GM12878 (cell line): ENCODE data around the gene SELENOK. TPM values are rescaled to one million over a fixed set of nuclear protein-coding genes. Genes with fewer than 3 reads are reported as not detected.

Experiments
- ATF7 ChIP-seq: fragments of 450-650 bp; IDR thresholded peaks from 2 replicates; pipeline ENCODE4 v1.6.1; 2016; ENCODE audit warnings: low read depth, mild to moderate bottlenecking
- BACH1 ChIP-seq: fragments of 450-650 bp; IDR thresholded peaks from 2 replicates; pipeline ENCODE4 v1.6.1; 2017; ENCODE audit warnings: mild to moderate bottlenecking, borderline replicate concordance
- BMI1 ChIP-seq: fragments of 450-650 bp; IDR thresholded peaks from 2 replicates; pipeline ENCODE4 v1.6.1; 2016; ENCODE audit warnings: mild to moderate bottlenecking, moderate library complexity, borderline replicate concordance
- BRCA1 ChIP-seq: IDR thresholded peaks from 2 replicates; pipeline ENCODE4 v1.6.1; 2011; ENCODE audit warnings: low read depth, low read length, improper control_type of control experiment
- ELK1 ChIP-seq: IDR thresholded peaks from 2 replicates; pipeline ENCODE4 v1.6.1; 2012; ENCODE audit warnings: low read depth, low read length, improper control_type of control experiment
- GABPA ChIP-seq: IDR thresholded peaks from 2 replicates; pipeline ENCODE4 v1.6.1; 2014; ENCODE audit warnings: antibody characterized with exemption, low read depth, mild to moderate bottlenecking, inconsistent platforms
- MXI1 ChIP-seq: fragments of 150-350 bp; IDR thresholded peaks from 2 replicates; pipeline ENCODE4 v1.6.1; 2011; ENCODE audit warnings: low read depth, mild to moderate bottlenecking, inconsistent platforms, low read length, improper control_type of control experiment
- NR2C2 ChIP-seq: IDR thresholded peaks from 2 replicates; pipeline ENCODE4 v1.6.1; 2011; ENCODE audit warnings: borderline replicate concordance, low read depth; ENCODE audit not compliant: control insufficient read depth, insufficient read length
- PML ChIP-seq: IDR thresholded peaks from 2 replicates; pipeline ENCODE4 v1.6.1; 2012; ENCODE audit warnings: low read length, inconsistent platforms
- POU2F2 ChIP-seq: IDR thresholded peaks from 3 replicates; pipeline ENCODE4 v1.6.1; 2011; ENCODE audit warnings: low read depth, mild to moderate bottlenecking, low read length, borderline replicate concordance
- RELA ChIP-seq: fragments of 450-650 bp; IDR thresholded peaks from 2 replicates; pipeline ENCODE4 v1.8.0; 2014; ENCODE audit warnings: borderline replicate concordance; ENCODE audit not compliant: partially characterized antibody
- RUNX3 ChIP-seq: IDR thresholded peaks from 2 replicates; pipeline ENCODE4 v1.6.1; 2012; ENCODE audit warnings: low read length, inconsistent platforms
- SMAD5 ChIP-seq: IDR thresholded peaks from 2 replicates; pipeline ENCODE4 v1.6.1; 2016; ENCODE audit warnings: antibody characterized with exemption, low read depth
- SMC3 ChIP-seq: IDR thresholded peaks from 2 replicates; pipeline ENCODE4 v1.6.1; 2011; ENCODE audit warnings: low read length, improper control_type of control experiment, borderline replicate concordance
- SRF ChIP-seq, 2 experiments: IDR thresholded peaks; 2 replicates each; pipeline ENCODE4 v1.6.1; 2011; ENCODE audit warnings: low read depth in 2 of 2, low read length in 2 of 2, mild to moderate bottlenecking in 1 of 2, moderate library complexity in 1 of 2
- SUZ12 ChIP-seq: fragments of 200-600 bp; sonication (generic); IDR thresholded peaks from one replicate; pipeline ENCODE4 v1.6.1; 2018; ENCODE audit warnings: antibody characterized with exemption, mild to moderate bottlenecking; ENCODE audit not compliant: unreplicated experiment
- TCF12 ChIP-seq: IDR thresholded peaks from 2 replicates; pipeline ENCODE4 v1.6.1; 2011; ENCODE audit warnings: low read depth, mild to moderate bottlenecking, low read length
- ZNF622 ChIP-seq: fragments of 450-650 bp; IDR thresholded peaks from 2 replicates; pipeline ENCODE4 v1.6.1; 2017; ENCODE audit warnings: mild to moderate bottlenecking, inconsistent platforms
- polyA plus RNA-seq, 11 experiments: library from polyadenylated mRNA; depleted of rRNA in 4 of 11; unstranded in 6 of 11; stranded (reverse) in 5 of 11; fragments of >200 nt; fragmentation: Nextera tagmentation in 4 of 11; fragmentation: Illumina TruSeq in 1 of 11; extraction: Ambion mirVana in 4 of 11; extraction: Trizol in 1 of 11; gene quantifications; 1 replicate in 1 of 11; 2 replicates in 10 of 11; pipeline versions ENCODE4 v1.2.1 to v1.2.3, GENCODE V29; 2011 to 2016; ENCODE audit warnings: inconsistent platforms in 2 of 11, missing spikeins in 2 of 11, low read depth in 1 of 11
- total RNA-seq, 4 experiments: library from RNA; depleted of rRNA in 3 of 4; stranded (reverse); fragments of >200 nt in 3 of 4; fragmentation: Illumina TruSeq in 1 of 4; extraction: Trizol in 1 of 4; gene quantifications; 2 replicates each; pipeline versions ENCODE4 v1.2.1 to v1.2.3, GENCODE V29; 2013 to 2021
- TF ChIP-seq, protein P1 (sequence below): IDR thresholded peaks from 2 replicates; pipeline ENCODE4 v1.6.1; 2011; ENCODE audit warnings: borderline replicate concordance, low read depth, mild to moderate bottlenecking, moderate library complexity, mixed read lengths, low read length; ENCODE audit not compliant: insufficient read depth; ENCODE audit errors: extremely low read length
- TF ChIP-seq, protein P2 (sequence below): fragments of 450-650 bp; IDR thresholded peaks from 2 replicates; pipeline ENCODE4 v1.6.1; 2017; ENCODE audit warnings: mild to moderate bottlenecking, moderate library complexity
- TF ChIP-seq, protein P3 (sequence below): fragments of 450-650 bp; IDR thresholded peaks from 2 replicates; pipeline ENCODE4 v1.6.1; 2018; ENCODE audit warnings: mild to moderate bottlenecking, low read depth, moderate library complexity; ENCODE audit not compliant: partially characterized antibody

Gene SELENOK
- total and polyA plus RNA-seq, 10 of the 15 experiments (the other 5 are each of a cell fraction or from before 2014, with no cell fraction given), result 35.4 to 322 (median 101) TPM

DNA sequence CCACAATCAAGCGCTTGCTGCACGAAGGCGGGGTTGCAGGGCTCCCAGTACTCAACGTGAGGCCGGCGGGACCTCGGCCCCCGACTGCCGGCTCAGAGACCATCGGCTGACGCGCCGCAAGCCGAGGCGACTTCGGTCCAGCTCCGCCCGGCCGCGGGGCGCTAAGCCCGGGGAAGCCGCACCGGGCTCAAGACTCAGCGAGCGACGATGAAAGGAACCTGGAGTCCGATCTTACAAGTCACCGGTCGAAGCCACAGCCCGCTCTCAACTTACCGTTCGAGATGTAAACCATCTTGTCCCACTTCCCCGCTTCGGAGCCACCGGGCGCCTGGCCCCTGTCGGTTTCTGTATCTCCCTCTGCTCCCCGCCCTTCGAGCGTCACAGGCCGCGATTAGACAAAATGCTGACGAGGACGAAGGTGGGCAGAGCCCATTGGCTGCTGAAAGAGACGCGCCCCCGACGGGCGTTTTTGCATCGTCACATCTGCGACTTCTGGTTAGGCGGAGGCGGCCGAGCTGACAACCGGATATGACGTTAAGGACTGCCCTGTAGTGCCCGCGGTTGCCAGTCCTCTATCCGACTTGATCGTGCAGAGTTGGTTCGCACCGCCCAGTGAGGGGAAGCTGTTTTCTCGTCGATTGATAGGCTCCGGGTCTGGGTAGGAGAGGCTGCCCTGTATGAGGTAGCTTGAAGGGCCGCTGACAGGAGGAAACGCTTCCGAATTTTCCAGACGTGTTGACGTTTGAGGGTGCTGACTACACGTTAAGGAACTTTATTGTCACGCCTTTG lies at the start of gene SELENOK (continued):
- peak; percentile 96 for TF ChIP-seq GABPA
- peak; percentile 76; the same call in 1 of the 2 replicates for TF ChIP-seq RUNX3
- TF ChIP-seq TCF12, result 0 out of 2 replicates have a peak, but pooled peaks have one; percentile 28
- no peak for TF ChIP-seq ZNF622
- peak in 1 of 2 experiments; percentile 75; a peak in 1 of 4 replicates for TF ChIP-seq SRF (IDR thresholded peaks at IDR 0.05; ENCODE audit: low read depth in 2 of 2, low read length in 2 of 2)
- no peak; the same call in 1 of the 2 replicates for TF ChIP-seq BACH1
- TF ChIP-seq, protein P1, sequence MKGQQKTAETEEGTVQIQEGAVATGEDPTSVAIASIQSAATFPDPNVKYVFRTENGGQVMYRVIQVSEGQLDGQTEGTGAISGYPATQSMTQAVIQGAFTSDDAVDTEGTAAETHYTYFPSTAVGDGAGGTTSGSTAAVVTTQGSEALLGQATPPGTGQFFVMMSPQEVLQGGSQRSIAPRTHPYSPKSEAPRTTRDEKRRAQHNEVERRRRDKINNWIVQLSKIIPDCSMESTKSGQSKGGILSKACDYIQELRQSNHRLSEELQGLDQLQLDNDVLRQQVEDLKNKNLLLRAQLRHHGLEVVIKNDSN, result no peak
- no peak; the same call in 1 of the 2 replicates for TF ChIP-seq SMAD5
- no peak for TF ChIP-seq BMI1
- peak; percentile 84 for TF ChIP-seq ATF7
- TF ChIP-seq, protein P2, sequence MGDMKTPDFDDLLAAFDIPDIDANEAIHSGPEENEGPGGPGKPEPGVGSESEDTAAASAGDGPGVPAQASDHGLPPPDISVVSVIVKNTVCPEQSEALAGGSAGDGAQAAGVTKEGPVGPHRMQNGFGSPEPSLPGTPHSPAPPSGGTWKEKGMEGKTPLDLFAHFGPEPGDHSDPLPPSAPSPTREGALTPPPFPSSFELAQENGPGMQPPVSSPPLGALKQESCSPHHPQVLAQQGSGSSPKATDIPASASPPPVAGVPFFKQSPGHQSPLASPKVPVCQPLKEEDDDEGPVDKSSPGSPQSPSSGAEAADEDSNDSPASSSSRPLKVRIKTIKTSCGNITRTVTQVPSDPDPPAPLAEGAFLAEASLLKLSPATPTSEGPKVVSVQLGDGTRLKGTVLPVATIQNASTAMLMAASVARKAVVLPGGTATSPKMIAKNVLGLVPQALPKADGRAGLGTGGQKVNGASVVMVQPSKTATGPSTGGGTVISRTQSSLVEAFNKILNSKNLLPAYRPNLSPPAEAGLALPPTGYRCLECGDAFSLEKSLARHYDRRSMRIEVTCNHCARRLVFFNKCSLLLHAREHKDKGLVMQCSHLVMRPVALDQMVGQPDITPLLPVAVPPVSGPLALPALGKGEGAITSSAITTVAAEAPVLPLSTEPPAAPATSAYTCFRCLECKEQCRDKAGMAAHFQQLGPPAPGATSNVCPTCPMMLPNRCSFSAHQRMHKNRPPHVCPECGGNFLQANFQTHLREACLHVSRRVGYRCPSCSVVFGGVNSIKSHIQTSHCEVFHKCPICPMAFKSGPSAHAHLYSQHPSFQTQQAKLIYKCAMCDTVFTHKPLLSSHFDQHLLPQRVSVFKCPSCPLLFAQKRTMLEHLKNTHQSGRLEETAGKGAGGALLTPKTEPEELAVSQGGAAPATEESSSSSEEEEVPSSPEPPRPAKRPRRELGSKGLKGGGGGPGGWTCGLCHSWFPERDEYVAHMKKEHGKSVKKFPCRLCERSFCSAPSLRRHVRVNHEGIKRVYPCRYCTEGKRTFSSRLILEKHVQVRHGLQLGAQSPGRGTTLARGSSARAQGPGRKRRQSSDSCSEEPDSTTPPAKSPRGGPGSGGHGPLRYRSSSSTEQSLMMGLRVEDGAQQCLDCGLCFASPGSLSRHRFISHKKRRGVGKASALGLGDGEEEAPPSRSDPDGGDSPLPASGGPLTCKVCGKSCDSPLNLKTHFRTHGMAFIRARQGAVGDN, result peak; percentile 74
- peak; percentile 63 for TF ChIP-seq PML
- no peak for TF ChIP-seq SMC3
- TF ChIP-seq MXI1, result peak; percentile 84
- TF ChIP-seq SUZ12, result no peak
- TF ChIP-seq POU2F2, result peak; percentile 53; the same call in 2 of the 3 replicates
- TF ChIP-seq RELA, result no peak
- TF ChIP-seq, protein P3, sequence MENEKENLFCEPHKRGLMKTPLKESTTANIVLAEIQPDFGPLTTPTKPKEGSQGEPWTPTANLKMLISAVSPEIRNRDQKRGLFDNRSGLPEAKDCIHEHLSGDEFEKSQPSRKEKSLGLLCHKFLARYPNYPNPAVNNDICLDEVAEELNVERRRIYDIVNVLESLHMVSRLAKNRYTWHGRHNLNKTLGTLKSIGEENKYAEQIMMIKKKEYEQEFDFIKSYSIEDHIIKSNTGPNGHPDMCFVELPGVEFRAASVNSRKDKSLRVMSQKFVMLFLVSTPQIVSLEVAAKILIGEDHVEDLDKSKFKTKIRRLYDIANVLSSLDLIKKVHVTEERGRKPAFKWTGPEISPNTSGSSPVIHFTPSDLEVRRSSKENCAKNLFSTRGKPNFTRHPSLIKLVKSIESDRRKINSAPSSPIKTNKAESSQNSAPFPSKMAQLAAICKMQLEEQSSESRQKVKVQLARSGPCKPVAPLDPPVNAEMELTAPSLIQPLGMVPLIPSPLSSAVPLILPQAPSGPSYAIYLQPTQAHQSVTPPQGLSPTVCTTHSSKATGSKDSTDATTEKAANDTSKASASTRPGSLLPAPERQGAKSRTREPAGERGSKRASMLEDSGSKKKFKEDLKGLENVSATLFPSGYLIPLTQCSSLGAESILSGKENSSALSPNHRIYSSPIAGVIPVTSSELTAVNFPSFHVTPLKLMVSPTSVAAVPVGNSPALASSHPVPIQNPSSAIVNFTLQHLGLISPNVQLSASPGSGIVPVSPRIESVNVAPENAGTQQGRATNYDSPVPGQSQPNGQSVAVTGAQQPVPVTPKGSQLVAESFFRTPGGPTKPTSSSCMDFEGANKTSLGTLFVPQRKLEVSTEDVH, result peak; percentile 95
- TF ChIP-seq BRCA1, result no peak
- no peak for TF ChIP-seq NR2C2
- peak; percentile 70; the same call in 1 of the 2 replicates for TF ChIP-seq ELK1
